Renal pelvis (tissue), 4 donors: ENCODE results near the gene GTF2H1. TPM values are rescaled to one million over a fixed set of nuclear protein-coding genes. Genes with fewer than 3 reads are reported as not detected.
"Not testable (repeated sequence)": the region's sequence is repeated elsewhere in the genome, so short reads cannot be mapped to it uniquely, and the experiment has no call there.

ENCODE experiments used
- DNase-seq: peaks from one replicate; pipeline ENCODE4 v3.0.0-alpha.2; 2013
- polyA plus RNA-seq, 3 donors: library from polyadenylated mRNA; unstranded; fragments of 120-200 nt; gene quantifications; one replicate each; pipeline ENCODE4 v1.2.1, GENCODE V29; 2013; ENCODE audit not compliant: insufficient read length in 3 of 3

The GTF2H1 gene
- polyA plus RNA-seq, 3 donors, result 47.6 to 64.0 (median 58.7) TPM

GRCh38 chr11:18313965-18314763, 8.2 kb upstream of the GTF2H1 start:
- DNase-seq, result no peak

DNA sequence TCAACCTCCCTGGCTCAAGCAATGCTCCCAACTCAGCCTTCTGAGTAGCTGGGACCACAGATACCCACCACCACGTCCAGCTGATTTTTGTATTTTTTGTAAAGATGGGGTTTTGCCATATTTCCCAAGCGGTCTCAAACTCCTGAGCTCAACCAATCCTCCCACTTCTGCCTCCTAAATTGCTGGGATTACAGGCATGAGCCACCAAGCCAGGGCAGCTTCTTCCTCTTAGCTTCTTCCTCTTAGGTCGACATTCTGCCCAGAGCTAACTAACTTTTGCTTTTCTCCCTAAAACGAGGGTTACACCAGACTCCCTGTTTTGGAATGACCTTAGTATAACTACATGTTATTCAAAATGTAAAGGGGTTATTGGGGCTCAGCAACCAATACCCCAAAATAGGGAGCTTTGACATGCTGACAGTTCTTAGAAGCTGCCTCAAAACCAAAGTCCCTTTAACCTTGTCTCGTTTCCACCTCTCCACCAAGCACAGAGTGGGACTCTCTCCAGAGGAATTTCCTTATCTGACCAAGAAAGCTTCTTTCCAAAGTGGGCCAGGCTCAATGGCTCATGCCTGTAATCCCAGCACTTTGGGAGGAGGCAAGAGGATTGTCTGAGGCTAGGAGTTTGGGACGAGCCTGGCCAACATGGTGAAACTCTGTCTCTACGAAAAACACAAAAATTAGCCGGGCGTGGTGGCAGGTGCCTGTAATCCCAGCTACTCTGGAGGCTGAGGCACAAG, 7.4 kb upstream of the GTF2H1 start:
- no peak for DNase-seq

DNA sequence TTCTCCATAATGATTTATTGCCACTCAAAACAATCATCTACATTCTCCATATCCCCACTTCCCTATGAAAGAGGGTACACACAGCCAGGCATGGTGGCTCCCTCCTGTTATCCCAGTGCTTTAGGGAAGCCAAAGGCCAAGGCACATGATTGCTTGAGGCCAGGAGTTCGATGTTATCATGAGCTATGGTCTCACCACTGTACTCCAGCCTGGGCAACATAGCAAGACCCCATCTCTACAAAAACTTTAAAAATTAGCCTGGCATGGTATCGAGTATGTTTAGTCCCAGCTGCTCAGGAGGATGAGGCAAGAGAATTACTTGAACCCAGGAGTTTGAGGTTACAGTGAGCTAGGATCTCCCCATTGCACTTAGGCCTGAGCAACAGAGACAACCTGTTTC, 6.5 kb upstream of the GTF2H1 start:
- no peak for DNase-seq

DNA sequence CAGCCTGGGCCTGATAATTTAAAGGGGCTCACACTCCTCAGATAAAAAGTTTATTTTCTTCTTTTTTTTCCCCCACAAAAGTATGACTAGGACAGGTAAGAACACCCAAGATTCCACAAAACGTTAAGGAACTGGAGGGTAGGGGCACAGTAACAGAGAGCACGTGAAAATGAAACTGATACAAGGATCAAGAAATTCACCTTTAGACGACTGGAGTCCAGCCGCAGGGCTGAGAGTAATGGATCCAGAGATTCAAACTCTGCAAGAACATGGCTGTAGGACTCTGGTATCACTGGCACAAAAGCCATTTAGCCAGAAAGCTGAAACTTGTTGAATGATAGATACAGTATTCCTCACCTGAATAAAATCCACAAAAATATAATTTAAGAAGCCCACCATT, 4.8 kb upstream of the GTF2H1 start:
- DNase-seq, result no peak

GRCh38 chr11:18319914-18320313, 2.5 kb upstream of the GTF2H1 start:
- DNase-seq, result no peak

DNA sequence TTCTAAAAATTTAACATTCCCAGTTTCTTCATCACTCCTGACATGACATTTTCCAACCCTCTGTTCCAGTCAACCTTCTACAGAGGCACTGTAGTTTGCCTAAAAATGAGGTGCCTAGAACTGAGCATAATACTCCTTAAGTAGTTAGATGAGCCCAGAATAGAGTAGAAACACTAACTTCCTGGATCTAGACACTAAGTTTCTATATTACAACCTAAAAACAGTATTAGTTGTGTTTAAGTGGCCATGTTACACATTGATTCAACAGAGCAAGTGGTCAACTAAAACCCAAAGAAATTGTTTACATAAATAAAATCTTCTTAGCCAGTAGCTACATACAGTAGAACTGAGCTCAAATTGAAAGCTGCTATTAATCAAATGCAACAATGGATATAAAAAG, 1.8 kb upstream of the GTF2H1 start:
- no peak for DNase-seq

GRCh38 chr11:18321578-18321968, 794 bp upstream of the GTF2H1 start:
- DNase-seq, result peak; percentile 5

GRCh38 chr11:18322818-18323570, 627 bp downstream of the GTF2H1 start:
- no peak for DNase-seq

GRCh38 chr11:18323881-18324280, 1.5 kb downstream of the GTF2H1 start:
- DNase-seq, result not testable (repeated sequence)

- DNase-seq, result no peak
Observed at GRCh38 chr11:18324381-18324780, 2.0 kb downstream of the GTF2H1 start.

- no peak for DNase-seq
Observed at GRCh38 chr11:18329196-18329870, 7.0 kb downstream of the GTF2H1 start.

GRCh38 chr11:18330921-18331320, 8.6 kb downstream of the GTF2H1 start:
- no peak for DNase-seq

- no peak for DNase-seq
Observed at GRCh38 chr11:18332302-18332701, 9.9 kb downstream of the GTF2H1 start.

- no peak for DNase-seq
Observed at GRCh38 chr11:18332891-18333290, 10.5 kb downstream of the GTF2H1 start.

DNA sequence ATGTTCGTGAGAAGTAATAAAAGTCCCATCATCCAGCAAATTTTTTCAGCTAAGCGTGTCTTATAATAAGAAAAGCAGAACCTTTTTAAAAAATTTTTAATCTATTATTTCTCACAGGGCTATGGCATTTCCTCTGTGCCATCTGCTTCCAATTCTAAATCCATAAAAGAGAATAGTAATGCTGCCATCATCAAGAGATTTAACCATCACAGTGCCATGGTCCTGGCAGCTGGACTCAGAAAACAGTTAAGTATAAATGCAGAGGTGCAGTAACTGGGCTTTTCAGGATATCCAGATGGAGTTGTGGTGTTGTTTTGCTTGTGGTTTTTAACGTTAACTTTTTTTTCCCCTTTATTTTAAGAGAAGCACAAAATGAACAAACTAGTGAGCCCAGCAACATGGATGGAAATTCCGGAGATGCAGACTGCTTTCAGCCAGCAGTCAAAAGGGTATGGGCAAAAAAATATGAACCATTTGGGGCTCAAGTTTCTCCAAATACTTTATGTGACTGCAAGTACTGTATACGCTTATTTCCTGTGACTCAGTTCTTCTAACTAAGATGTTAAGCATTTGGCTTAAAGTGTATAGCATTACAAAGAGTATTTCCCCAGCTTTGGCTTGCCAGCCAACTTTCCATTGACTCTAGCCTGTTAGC, 25.2 kb downstream of the GTF2H1 start:
- no peak for DNase-seq

- no peak for DNase-seq
Observed at GRCh38 chr11:18352581-18352980, 30.2 kb downstream of the GTF2H1 start.

- DNase-seq, result no peak
Observed at GRCh38 chr11:18358646-18359045, 36.3 kb downstream of the GTF2H1 start.

GRCh38 chr11:18361154-18361553, 38.8 kb downstream of the GTF2H1 start:
- no peak for DNase-seq

- no peak for DNase-seq
Observed at GRCh38 chr11:18364495-18365073, 42.2 kb downstream of the GTF2H1 start.

DNA sequence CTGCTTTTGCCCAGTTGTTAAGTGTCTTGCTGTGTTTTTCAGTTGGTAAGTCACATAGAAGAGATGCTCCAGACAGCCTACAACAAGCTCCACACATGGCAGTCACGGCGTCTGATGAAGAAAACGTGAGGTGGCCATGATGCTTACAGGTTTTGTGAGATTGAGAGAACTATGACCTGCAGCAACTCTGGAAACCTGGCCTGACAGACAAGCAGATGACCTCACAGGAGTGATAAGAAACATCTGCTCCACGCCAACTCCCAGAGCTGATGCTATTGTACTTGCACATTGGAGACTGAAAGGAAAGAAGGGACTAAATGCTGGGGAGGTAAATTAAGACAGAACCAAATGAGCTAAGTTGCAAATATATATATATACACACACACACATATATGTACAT, 43.4 kb downstream of the GTF2H1 start:
- DNase-seq, result no peak

- no peak for DNase-seq
Observed at GRCh38 chr11:18366286-18366685, 43.9 kb downstream of the GTF2H1 start.
